HCT116 (cell line): Measurements from ENCODE around the gene PARVG. TPM values are rescaled to one million over a fixed set of nuclear protein-coding genes. Genes with fewer than 3 reads are reported as not detected.

Source experiments
- ATAC-seq: fragments of 200-7000 bp; cut with Tn5 transposase; 2 replicates; pipeline ENCODE4 v1.9.1; 2020; ENCODE audit warnings: mild to moderate bottlenecking, moderate library complexity
- BruUV-seq: library from RNA; stranded (reverse); fragments of 400-500 nt; replicated peaks from 2 replicates; lab custom pipeline; 2021; lab: Mats Ljungman, UMichigan
- CTCF ChIA-PET: fragments of 300-600 bp; sonication (Branson Sonifier 250); formaldehyde crosslinking; loops from one replicate; lab custom pipeline; 2021; ENCODE audit warnings: antibody characterized with exemption; lab: Charles Lee
- POLR2A ChIA-PET: fragments of 300-600, 350-600 bp; sonication (Branson Sonifier 250); formaldehyde crosslinking; loops from one replicate; lab custom pipeline; 2021; ENCODE audit warnings: antibody characterized with exemption; lab: Charles Lee
- RAD21 ChIA-PET, 2 experiments: fragments of 300-600 bp; sonication (Branson Sonifier 250); formaldehyde crosslinking; loops; one replicate each; lab custom pipeline; 2023; ENCODE audit warnings: low total read pairs in 2 of 2; ENCODE audit not compliant: uncharacterized antibody in 2 of 2, unreplicated experiment in 2 of 2, low non-redundant PET in 1 of 2; lab: Charles Lee
- DNase-seq: peaks from one replicate; pipeline ENCODE4 v3.0.0-alpha.2; 2010; ENCODE audit warnings: low read depth, low spot score
- H2AFZ ChIP-seq: fragments of 200-600 bp; shearing (Covaris generic), sonication (generic); 2 replicates; pipeline ENCODE4 v1.6.1; 2017; ENCODE audit warnings: low read depth, mixed run types, mixed read lengths, antibody characterized with exemption, low read length; ENCODE audit not compliant: poor library complexity, severe bottlenecking
- H3K27ac ChIP-seq: 2 replicates; pipeline ENCODE4 v1.5.1; 2012; ENCODE audit warnings: low read depth, low read length
- H3K27me3 ChIP-seq: fragments of 200-600 bp; sonication (generic); 2 replicates; pipeline ENCODE4 v1.6.1; 2016; ENCODE audit warnings: mixed run types, low read length, mixed read lengths; ENCODE audit not compliant: insufficient read depth
- H3K36me3 ChIP-seq, 2 experiments: fragments of 200-500 bp in 1 of 2; fragments of 200-600 bp in 1 of 2; sonication (Bioruptor generic) in 1 of 2; sonication (generic) in 1 of 2; 2 replicates each; pipeline versions ENCODE4 v1.5.1 to v1.6.1; 2014 to 2016; ENCODE audit warnings: low read length in 2 of 2, inconsistent platforms in 1 of 2, mixed read lengths in 1 of 2, mixed run types in 1 of 2; ENCODE audit not compliant: insufficient read depth in 2 of 2, control insufficient read depth in 1 of 2
- H3K4me1 ChIP-seq, 2 experiments: fragments of 200-600 bp in 1 of 2; sonication (generic) in 1 of 2; 2 replicates each; pipeline versions ENCODE4 v1.5.1 to v1.6.1; 2012 to 2017; ENCODE audit warnings: low read length in 2 of 2, inconsistent platforms in 1 of 2, mild to moderate bottlenecking in 1 of 2, mixed read lengths in 1 of 2, mixed run types in 1 of 2, moderate library complexity in 1 of 2; ENCODE audit not compliant: insufficient read depth in 2 of 2, control insufficient read depth in 1 of 2
- H3K4me2 ChIP-seq: fragments of 200-600 bp; sonication (generic); 2 replicates; pipeline ENCODE4 v1.6.1; 2017; ENCODE audit warnings: mixed run types, low read length, mixed read lengths
- H3K4me3 ChIP-seq, 2 experiments: fragments of 200-600 bp in 1 of 2; sonication (generic) in 1 of 2; replicated peaks in 1 of 2; 2 replicates each; pipeline ENCODE4 v1.5.1; 2011 to 2016; ENCODE audit warnings: low read length in 2 of 2, control low read depth in 1 of 2, low read depth in 1 of 2, mild to moderate bottlenecking in 1 of 2, mixed read lengths in 1 of 2, mixed run types in 1 of 2
- H3K79me2 ChIP-seq: fragments of 200-600 bp; sonication (generic); 2 replicates; pipeline ENCODE4 v1.6.1; 2017; ENCODE audit warnings: mild to moderate bottlenecking, mixed run types, low read length, moderate library complexity, mixed read lengths; ENCODE audit not compliant: insufficient read depth
- H3K9ac ChIP-seq: fragments of 200-600 bp; sonication (generic); 2 replicates; pipeline ENCODE4 v1.6.1; 2016; ENCODE audit warnings: low read length, mixed read lengths
- H3K9me2 ChIP-seq: fragments of 200-600 bp; sonication (generic), shearing (Covaris generic); 2 replicates; pipeline ENCODE4 v1.6.1; 2017; ENCODE audit warnings: mixed run types, mild to moderate bottlenecking, moderate library complexity; ENCODE audit not compliant: insufficient read depth
- H3K9me3 ChIP-seq, 2 experiments: fragments of 200-500 bp in 1 of 2; fragments of 200-600 bp in 1 of 2; sonication (Bioruptor generic) in 1 of 2; sonication (generic) in 1 of 2; 2 replicates each; pipeline ENCODE4 v1.6.1; 2014 to 2017; ENCODE audit warnings: low read length in 2 of 2, mixed read lengths in 2 of 2, inconsistent platforms in 1 of 2, low read depth in 1 of 2, mild to moderate bottlenecking in 1 of 2, mixed run types in 1 of 2, moderate library complexity in 1 of 2; ENCODE audit not compliant: control insufficient read depth in 1 of 2, insufficient read depth in 1 of 2
- H4K20me1 ChIP-seq: fragments of 200-600 bp; sonication (generic), shearing (Covaris generic); 2 replicates; pipeline ENCODE4 v1.6.1; 2017; ENCODE audit warnings: mixed run types, mild to moderate bottlenecking, moderate library complexity; ENCODE audit not compliant: insufficient read depth
- CBX3 ChIP-seq: IDR thresholded peaks from 2 replicates; pipeline ENCODE4 v1.6.1; 2012; ENCODE audit warnings: low read depth
- CTCF ChIP-seq, 3 experiments: fragments of 200-600 bp in 1 of 3; sonication (generic) in 1 of 3; IDR thresholded peaks in 2 of 3; conservative IDR thresholded peaks in 1 of 3; 2 replicates each; pipeline ENCODE4 v1.5.1; 2012 to 2017; ENCODE audit warnings: low read depth in 2 of 3, low read length in 2 of 3, antibody characterized with exemption in 1 of 3, borderline replicate concordance in 1 of 3, control low read depth in 1 of 3, mild to moderate bottlenecking in 1 of 3, mixed read lengths in 1 of 3, mixed run types in 1 of 3, moderate library complexity in 1 of 3; ENCODE audit not compliant: insufficient read depth in 1 of 3
- EGR1 ChIP-seq: IDR thresholded peaks from 2 replicates; pipeline ENCODE4 v1.6.1; 2012; ENCODE audit warnings: low read depth
- EZH2 ChIP-seq: fragments of 200-600 bp; sonication (generic); IDR thresholded peaks from 2 replicates; pipeline ENCODE4 v1.6.1; 2017; ENCODE audit warnings: antibody characterized with exemption, mixed run types
- EZH2phosphoT487 ChIP-seq: fragments of 200-600 bp; IDR thresholded peaks from 2 replicates; pipeline ENCODE4 v1.6.1; 2018; ENCODE audit warnings: antibody characterized with exemption, borderline replicate concordance
- POLR2A ChIP-seq: IDR thresholded peaks from 2 replicates; pipeline ENCODE4 v1.7.0; 2011; ENCODE audit warnings: borderline replicate concordance; ENCODE audit not compliant: insufficient read depth, insufficient read length; ENCODE audit errors: extremely low read depth
- SIN3A ChIP-seq: IDR thresholded peaks from 2 replicates; pipeline ENCODE4 v1.6.1; 2012; ENCODE audit warnings: low read depth
- SRF ChIP-seq: IDR thresholded peaks from 2 replicates; pipeline ENCODE4 v1.6.1; 2012; ENCODE audit warnings: low read depth
- ZBTB33 ChIP-seq: IDR thresholded peaks from 2 replicates; pipeline ENCODE4 v1.6.1; 2011; ENCODE audit warnings: mild to moderate bottlenecking, low read length, moderate library complexity; ENCODE audit not compliant: insufficient replicate concordance; ENCODE audit errors: extremely low read depth
- intact Hi-C: fragments of 100-400 bp; cut with micrococcal nuclease; formaldehyde crosslinking; loops from 2 replicates; pipeline ENCODE4 v1.10.0; 2022
- total RNA-seq: library from RNA; stranded (reverse); gene quantifications from one replicate; pipeline ENCODE4 v1.2.1, GENCODE V29; 2021; ENCODE audit not compliant: unreplicated experiment

The PARVG gene
- total RNA-seq, 1 experiment from 2014 or later: 0.57 TPM

GRCh38 chr22:44200451-44200850 is 19.7 kb downstream of the PARVG start (continued):
- no peak for TF ChIP-seq CTCF (IDR thresholded peaks at IDR 0.05 in 2 of 3, conservative IDR thresholded peaks at IDR 0.05 in 1 of 3; ENCODE audit: borderline replicate concordance in 1 of 3, insufficient read depth in 1 of 3, low read depth in 2 of 3, low read length in 2 of 3)
- no peak for TF ChIP-seq EZH2phosphoT487
- TF ChIP-seq POLR2A: no peak
- no peak for TF ChIP-seq EZH2
- no peak for TF ChIP-seq SRF
- no peak for TF ChIP-seq EGR1
- no peak for TF ChIP-seq ZBTB33
- no peak for TF ChIP-seq SIN3A

- no peak for TF ChIP-seq CBX3
- no peak overlapping the region for H3K4me2 ChIP-seq
- H3K9me3 ChIP-seq: no peaks in the 10 kb centered on the region
- no peaks in the 10 kb centered on the region for H3K9me2 ChIP-seq
- H3K27ac ChIP-seq: no peak overlapping the region
- 0 out of 2 replicates have a peak, but pooled peaks cover 7% of the 10 kb centered on the region for H3K27me3 ChIP-seq
- ChIA-PET RAD21 (no interaction called here), CTCF (no interaction called here), POLR2A (no interaction called here)
- BruUV-seq: no TSS peak
- H3K36me3 ChIP-seq: no peaks in the 10 kb centered on the region
- H4K20me1 ChIP-seq: no peaks in the 10 kb centered on the region
- H3K9ac ChIP-seq: no peak overlapping the region
- intact Hi-C loops: no loop called here
- no peaks in the 10 kb centered on the region for H3K79me2 ChIP-seq
- no peak for ATAC-seq
- H2AFZ ChIP-seq: no peak overlapping the region
- DNase-seq: no peak
- H3K4me1 ChIP-seq: no peaks in the 10 kb centered on the region
- no peak overlapping the region for H3K4me3 ChIP-seq
Measured at GRCh38 chr22:44200855-44201550, 20.3 kb downstream of the PARVG start.
